HuH-7 (cell line): ENCODE measurements around the gene TAF10.

ENCODE experiments used
- DNase-seq: peaks from one replicate; pipeline ENCODE4 v3.0.0; 2011; ENCODE audit warnings: low spot score

Gene TAF10

DNA sequence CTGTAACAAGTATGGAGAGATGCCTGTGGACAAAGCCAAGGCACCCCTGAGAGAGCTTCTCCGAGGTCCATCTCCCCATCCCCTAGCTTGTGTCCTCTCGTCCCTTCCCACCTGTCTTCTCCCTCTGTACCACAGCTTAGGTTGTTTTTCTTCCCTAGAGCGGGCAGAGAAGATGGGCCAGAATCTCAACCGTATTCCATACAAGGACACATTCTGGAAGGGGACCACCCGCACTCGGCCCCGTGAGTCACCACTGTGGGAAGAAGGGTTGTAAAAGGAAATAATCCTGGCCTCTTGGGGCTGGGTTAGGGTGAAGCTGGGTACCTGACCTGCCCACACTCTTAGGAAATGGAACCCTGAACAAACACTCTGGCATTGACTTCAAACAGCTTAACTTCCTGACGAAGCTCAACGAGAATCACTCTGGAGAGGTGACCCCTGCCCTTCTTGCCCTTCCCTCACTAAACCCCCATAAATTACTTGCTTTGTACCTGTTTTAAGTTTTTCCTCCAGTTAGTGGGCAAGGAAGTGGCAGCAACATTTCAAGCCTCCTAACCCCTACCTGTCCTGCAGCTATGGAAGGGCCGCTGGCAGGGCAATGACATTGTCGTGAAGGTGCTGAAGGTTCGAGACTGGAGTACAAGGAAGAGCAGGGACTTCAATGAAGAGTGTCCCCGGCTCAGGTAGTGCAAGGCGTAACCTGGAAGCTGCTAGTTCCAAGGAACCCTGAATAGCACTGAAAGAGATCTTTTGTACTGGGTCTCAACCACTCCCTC, 3.1 kb downstream of the TAF10 start:
- DNase-seq, result no peak

DNA sequence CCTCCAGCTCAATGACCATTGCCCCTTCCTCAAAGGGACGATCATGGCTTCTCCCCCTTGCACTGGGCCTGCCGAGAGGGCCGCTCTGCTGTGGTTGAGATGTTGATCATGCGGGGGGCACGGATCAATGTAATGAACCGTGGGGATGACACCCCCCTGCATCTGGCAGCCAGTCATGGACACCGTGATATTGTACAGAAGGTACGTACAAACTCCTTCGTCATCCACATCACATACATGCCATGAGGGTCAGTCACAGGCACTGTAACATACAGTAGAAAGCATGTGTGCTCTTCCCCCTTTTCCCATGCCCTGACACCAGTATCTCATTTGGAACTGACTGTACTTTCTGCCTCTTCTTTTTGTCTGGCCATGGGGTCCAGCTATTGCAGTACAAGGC, 4.0 kb downstream of the TAF10 start:
- DNase-seq, result no peak

DNA sequence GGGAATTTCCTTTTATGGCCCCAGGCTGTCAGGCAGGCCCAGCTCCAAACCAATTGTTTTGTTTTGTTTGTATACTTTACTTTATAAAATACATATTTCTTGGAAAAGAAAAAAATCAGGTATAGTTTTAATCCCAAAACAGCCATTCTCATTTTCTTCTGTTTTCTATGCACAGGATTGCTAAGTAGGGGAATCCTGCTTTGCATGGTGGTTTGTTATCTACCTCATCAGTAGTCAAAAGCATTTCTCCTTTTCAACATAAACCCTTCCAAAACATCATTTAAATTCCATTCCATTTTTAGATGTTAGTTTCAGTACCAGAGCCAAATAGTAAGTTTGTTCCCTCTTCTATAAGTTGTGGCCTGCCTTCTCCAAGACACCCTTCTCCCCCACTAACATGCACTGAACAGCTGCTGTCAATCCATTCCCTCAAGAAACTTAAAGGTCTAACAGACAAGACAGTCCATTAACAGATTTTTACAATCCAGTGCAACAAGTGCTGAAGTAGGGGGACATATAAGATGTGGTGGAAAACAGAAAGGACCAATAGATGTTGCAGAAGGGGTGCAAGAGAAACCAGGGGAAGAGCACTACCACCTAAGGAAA, 4.7 kb downstream of the TAF10 start:
- DNase-seq, result no peak

DNA sequence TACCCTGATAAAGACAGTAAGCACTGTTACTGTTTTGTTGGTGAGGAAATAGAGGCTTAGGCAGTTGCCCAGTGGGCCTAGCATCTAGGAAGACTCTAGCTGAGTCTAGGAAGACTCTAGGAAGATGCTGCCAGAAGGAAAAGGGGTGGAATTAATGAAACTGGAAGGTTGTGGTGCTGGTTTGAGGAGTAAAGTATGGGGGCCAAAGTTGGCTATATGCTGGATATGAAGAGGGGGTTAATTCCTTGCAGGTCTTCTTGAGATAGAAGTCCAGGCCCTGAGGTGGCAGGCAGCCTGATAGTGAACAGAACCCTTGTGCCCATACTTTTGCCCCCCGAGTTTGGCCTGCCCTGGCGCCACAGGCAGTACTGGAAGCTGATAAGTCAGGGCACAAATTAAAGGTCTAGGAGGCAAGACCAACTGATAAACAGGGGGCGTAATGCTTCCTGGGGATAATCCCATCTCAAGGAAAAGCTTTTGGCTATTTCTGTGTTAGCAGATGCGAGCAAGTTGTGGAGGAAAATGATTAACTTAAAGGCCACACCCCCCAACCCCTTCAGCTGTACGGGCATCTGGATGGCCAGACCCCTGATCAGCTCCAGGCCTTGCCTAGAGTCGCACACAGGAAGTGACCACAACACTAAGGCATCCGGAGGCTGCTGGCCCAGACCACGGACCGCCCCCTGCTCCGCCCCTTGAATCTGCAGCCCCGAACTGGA, 5.4 kb downstream of the TAF10 start:
- peak; percentile 97 for DNase-seq

DNA sequence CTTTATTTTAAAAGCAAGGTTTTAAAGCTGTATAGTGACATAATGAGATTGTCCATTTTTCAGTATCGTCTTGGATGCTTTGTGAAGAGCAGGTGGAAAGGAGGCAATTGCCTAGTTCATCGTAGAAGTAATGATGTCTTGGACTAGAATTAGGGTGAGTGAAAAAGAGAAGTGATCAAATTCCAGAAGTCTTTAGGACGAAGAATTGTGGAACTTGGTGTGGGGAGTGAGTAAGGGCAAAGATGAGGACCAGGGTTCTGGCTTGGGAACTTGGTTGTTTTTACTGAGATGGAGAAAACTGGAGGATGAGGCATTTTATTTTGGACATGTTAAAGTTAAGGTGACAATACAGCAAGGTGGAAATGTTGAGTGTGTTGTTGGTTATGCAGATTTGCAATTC, 7.2 kb downstream of the TAF10 start:
- no peak for DNase-seq

DNA sequence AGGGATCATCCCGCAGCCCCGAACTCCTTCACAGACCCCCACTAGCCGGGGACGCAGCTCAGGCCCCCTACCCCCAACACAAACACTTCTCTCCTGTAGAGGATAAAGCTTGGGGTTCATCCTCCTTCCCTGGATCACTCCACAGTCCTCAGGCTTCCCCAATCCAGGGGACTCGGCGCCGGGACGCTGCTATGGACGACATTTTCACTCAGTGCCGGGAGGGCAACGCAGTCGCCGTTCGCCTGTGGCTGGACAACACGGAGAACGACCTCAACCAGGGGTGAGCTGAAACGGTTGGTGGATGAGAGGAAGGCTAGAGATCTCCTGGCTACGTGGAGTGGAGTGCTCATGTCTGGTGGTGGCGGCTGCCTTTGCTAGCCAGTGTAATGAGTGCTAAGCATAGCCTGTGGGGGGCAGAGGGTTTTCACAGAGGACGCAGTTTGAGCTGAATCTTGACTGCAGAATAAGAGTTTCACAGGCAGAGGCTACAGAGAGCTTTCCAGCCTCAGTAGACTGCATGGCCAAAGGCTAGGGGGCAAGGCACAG, 7.9 kb downstream of the TAF10 start:
- peak; percentile 61 for DNase-seq

DNA sequence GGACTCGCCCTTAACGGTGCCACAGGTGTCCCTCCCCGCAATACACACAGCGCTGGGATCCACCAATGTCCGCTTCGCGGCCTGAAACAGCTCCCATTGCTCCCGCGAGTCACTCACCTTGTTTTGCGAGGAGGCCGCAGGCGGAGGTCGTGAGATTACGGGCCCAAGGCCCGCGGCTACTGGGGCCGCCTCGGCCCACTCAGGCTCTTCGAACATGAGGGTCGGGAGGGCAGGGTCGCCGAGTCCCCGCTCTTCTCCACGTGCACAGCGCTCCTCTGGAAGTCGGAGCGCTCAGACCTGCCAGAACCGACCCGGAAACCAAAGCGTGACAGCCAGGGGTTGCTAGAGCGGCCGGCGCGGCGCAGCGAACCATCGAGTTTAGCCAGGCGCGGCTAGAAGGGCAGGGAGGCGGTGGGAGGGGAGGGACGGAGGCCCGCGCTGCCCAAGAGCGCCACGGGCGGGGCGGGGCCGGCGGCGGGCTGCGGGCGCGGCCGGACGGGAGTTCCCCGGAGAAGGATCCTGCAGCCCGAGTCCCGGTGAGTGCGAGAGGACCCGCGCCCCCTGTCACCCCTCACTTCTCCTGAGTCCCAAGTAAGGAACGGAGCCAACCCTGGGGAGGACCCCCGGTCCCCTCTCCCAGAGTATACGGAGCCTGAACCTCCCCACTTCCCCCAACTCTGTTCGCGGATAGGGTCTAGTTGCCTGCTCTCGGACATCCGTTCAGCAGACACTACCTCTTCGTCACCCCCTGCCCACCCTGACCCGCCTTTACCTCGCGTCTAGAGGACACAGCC, 8.5 kb downstream of the TAF10 start, which contains the start of the genes ILK and RRP8:
TSS of gene ILK (plus strand) at position 488 of the 794 bp plus-strand sequence. CDS start 498 bp downstream, outside the sequence.
TSS of gene RRP8 (minus strand) at position 330 of the 794 bp plus-strand sequence. CDS start at position 216, 114 bp downstream.
- DNase-seq, result peak; percentile 91

DNA sequence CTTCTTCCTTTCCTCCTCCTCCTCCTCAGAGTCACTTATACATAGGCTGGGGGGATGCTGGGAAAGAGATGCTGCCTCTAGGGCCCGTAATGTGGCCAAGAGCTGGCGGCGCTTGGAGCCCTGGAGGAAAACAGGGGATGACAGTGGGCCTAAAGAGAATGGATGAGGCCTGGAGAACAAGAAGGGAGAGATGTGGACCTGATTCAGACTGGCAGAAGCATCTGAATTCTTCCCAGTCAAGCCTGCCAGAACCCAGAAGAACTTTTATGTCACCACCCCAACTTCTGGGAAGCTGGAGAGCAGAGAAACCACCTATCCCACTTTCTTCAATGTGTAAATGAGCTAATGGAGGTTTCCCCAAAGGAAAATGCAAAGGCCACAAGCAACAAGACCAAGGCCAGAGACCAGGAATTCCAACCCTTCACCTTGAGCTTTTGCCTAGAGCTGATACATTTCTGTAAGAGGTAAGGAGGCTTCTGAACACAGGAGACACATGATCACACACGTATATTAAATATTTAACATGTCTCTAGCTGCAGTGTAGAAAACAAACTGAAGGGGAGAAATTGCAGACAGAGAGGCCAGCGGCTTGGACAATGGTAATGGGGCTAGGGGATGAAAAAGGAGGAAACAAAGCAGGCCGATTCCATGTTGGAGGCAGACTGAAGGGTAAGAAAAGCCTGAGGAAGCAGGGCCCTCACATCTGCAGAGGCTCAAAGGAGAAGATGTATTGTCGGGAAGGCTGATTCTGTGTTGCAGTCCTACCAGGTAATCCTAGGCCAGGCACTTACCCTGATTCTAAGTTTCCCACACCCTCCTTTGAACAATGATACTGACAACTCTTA, 9.7 kb downstream of the TAF10 start:
- DNase-seq, result no peak

DNA sequence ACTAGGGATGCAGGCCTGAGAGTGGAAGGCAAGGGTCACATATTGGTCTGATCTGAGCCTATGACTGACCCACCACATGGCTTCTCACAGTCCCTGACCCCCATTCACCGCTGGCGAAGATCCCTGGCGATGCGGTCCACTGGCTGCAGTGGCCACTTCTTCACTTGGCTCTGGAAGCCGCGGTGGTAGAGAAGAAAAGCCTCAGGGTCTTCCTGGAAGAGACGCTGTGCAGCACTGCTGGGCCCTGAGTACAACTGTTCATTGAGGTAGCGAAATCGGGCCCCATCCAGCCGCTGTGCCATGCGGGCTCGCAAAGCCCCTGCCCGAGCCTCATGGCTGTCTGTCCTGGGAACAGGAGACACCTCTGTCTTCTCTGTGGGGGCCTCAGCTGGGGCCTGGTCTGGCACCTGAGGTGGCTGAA, 11.0 kb downstream of the TAF10 start:
- DNase-seq, result no peak

DNA sequence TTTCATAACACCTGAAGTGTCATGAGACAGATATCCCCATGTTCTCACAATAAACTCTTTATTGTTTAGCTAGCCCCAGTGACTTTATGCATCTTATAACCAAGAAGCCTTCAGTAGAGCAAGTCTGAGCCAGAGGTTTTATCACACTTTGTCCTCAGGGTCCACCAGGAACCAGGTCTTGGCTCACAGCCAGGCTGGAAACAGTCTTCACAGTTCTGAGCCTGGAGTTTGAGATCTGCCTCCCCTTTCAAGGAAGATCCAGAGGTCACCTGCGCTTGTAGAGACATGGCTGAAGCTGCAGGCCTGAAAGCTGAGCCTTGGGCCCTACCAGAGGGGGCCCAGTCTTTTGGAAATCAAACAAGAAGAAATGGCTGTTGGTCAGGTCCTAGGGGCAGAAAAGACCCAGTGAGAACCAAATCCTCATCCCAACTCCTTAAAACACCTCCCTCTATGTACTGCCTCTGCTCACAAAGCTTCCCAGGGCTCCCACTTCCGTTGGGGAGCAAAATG, 12.1 kb downstream of the TAF10 start:
- DNase-seq, result no peak

DNA sequence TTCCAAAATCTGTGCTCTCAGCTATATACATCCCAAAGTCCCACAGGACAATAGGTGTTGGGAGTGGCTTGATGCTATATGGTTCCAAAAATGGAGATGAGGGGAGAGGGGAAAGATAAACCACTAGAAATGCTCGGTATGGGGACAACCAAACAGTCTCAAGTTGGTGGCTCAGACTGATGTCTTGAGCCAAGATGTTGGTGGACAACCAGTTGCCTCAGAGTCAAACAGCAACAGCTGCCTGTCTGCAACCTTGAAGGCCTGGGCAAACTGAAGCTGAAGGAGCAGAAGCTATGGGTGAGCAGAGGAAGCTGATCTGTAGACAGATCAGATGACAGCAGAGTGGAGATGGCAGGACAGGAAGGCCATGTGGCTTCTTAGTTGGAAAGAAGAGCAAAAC, 12.6 kb downstream of the TAF10 start:
- DNase-seq, result no peak

DNA sequence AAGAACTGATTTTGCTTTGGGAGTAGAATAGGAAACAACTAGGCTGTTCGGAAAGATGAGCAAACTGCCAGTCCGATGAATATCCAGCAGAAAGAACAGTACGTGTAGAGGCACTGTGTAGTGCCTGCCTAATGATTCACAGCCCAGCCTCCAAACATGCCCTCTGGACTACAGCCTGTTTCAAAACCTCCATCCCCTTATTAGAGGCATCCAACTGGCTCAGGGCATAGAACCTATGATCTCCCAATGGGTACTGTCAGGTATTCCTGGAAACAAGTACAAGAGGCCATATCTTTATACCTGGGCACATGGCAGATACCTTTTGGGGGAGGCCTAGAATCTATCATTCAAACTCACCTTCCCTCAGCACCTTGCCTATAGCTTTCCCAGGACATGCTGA, 13.5 kb downstream of the TAF10 start:
- DNase-seq, result no peak

DNA sequence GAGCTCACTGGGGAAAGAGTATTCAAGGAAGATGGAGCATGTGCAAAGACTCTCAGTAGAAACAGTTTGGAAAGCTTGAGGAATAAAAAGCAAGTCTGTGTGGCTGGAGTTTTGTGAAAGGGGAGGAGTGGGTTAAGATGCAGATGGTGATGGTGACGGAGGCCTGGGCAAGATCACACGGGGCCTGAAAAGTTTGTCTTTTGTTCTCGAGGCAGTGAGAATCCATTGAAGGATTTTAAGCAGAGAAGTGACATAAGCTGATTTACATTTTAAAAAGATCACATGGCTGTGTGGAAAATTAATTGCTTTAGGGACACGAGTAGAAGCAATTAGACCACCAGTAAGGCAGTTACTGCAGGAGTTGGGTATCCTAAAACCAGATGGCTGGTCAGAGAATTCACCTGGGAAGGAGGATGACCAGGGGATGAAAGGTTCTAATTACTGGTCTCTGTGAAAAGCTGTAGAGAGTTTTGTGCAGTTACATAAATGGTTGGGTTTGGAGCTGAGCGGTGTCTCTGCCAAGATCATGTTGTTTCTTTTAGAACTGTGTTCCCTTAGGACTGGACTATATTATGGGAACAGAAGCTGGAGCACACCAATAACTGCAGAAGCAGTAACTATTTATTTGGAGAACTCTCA, 15.7 kb downstream of the TAF10 start:
- DNase-seq, result no peak

DNA sequence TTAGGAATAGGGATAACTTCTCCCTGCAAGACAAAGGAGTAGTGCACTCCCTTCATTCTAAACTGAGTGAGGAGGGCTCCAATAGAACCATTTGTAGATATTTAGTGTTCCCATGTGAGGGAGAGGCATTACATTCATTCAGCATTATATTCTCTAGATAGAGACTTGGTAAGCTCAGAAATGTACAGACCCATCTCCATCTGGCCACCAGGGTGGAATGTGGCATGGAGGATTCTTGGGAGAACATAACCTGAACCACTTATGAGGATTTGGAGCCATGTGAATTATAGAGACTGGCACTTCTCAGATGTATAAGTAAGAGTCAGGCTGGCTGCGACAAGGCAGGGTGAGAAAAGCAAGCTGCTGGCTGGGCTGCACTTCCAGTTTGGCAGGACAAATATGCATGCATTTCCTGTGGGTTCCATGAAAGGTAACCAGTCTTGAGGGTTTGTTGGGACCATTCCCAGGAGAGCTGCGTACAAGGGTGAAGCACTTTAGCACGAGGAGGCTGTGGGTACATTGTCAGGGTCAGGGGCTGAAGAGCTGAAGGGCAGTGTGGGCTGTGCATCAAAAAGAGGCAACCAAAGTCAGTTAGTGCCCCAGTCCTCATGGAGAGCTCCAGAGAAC, 17.8 kb downstream of the TAF10 start:
- DNase-seq, result no peak

DNA sequence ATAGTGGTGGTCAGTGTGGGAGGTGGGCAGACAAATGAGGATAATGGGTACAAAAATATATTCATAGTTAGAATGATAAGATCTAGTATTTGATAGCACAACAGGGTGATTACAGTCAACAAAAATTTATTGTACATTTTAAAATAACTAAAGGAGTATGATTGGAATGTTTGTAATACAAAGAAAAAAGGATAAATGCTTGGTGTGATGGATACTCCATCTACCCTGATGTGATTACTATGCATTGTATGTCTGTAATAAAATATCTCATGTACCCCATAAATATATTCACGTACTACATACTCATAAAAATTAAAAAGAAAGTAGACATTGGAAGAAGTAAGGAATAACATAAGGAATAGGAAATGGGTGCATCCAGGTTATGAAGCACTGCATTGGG, 24.0 kb downstream of the TAF10 start:
- DNase-seq, result no peak

DNA sequence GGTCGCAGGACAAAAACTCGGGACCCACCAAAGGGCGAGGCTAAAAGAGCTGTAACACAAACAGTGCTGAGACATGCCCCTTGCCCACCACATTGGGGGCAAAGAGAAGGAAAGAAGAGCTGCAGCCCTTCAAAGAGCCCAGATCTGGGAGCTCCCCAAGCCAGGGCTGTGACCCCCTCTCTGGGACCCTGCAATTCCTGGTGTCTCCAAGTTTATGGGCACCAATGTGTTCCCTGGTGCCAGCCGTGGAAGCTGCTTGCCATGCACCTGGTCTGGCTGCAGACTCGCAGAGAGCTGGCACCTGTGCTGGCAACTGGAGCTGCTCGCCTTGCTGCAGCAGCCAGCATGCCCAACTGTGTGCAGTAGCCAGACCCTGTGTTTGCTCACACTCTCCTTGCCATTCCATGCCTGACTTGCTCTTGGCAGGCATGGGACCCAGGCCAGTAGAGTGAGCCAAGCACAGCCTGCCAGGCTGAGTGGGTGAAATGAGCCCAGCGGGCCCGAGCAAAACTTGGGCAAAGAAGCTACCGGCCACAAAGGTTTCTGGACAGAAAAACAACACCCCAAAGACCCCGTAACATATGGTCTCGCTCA, 24.6 kb downstream of the TAF10 start:
- no peak for DNase-seq

DNA sequence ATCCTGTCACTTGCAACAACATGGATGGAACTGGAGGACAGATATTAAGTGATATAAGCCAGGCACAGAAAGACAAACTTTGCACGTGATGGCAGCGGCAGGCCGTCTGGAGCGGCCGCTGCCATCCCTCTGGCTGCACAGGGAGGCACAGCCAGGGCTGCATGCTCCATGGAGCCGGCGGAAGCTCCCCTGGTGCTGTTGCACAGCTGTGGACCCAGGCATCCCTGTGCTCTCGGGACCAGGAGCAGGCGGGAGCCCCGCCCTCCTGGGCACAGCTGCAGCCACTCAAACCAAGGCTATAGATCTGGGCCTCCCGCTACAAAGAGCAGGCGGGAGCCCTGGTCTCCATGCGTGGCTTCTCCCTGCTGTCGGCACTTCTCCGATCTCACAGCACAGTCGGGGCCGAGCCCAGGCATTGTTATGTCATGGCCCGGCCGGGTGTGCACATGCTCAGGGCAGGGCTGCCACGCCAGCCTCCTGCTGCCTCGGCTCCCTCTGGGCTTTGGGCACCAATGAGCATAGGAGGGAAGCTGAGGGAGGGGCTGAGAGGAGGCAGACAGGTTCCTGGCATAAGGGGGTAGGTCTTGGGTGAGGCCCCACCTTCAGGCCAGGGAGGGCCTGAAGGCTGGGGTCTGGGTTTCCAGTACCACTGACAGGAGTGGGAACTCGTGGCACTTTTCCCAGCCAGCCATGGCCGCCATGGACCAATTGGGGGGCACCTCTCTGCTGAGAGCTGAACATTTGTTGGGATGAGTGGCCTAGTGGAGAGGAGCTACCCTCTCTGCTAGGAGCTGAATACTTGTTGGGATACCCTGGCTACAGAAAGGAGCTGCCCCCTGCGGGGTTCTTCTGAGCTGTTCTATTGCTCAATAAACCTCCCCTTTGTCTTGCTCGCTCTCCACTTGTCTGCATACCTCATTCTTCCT, 25.3 kb downstream of the TAF10 start:
- no peak for DNase-seq

DNA sequence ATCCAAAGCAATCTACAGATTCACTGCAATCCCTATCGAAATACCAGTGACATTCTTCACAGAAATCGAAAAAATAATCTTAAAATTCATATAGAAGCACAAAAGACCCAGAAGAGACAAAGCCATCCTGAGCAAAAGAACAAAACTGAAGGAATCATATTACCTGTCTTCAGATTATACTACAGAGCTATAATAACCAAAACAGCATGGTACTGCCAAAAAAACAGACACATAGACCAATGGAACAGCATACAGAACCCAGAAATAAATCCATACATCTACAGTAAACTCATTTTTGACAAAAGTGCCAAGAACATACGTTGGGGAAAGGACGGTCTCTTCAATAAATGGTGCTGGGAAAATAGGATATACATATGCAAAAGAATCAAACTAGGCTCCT, 27.5 kb downstream of the TAF10 start:
- no peak for DNase-seq
